Spleen (tissue), 11 donors: Measurements from ENCODE around the gene SCG5. TPM values are rescaled to one million over a fixed set of nuclear protein-coding genes. Genes with fewer than 3 reads are reported as not detected.

Experiments used
- DNase-seq: peaks from one replicate; pipeline ENCODE4 v3.0.0-alpha.2; 2020
- H3K27ac ChIP-seq, 8 donors: fragments of 200-600 bp; sonication (generic) in 7 of 8; 1 replicate in 4 of 8; 2 replicates in 4 of 8; pipeline versions ENCODE4 v1.5.0 to v1.8.0; 2016 to 2021; ENCODE audit warnings: inconsistent platforms in 4 of 8, mild to moderate bottlenecking in 4 of 8, moderate library complexity in 1 of 8
- H3K27me3 ChIP-seq, 7 donors: fragments of 200-600 bp; sonication (generic) in 6 of 7; replicated peaks in 1 of 7; 1 replicate in 4 of 7; 2 replicates in 3 of 7; pipeline versions ENCODE4 v1.5.0 to v1.8.0; 2016 to 2021; ENCODE audit warnings: inconsistent platforms in 3 of 7, mild to moderate bottlenecking in 1 of 7
- H3K36me3 ChIP-seq, 6 donors: fragments of 200-600 bp; sonication (generic) in 5 of 6; 1 replicate in 4 of 6; 2 replicates in 2 of 6; pipeline versions ENCODE4 v1.5.0 to v1.8.0; 2016 to 2021; ENCODE audit warnings: inconsistent platforms in 2 of 6
- H3K4me1 ChIP-seq, 6 donors: fragments of 200-600 bp; sonication (generic) in 5 of 6; 1 replicate in 3 of 6; 2 replicates in 3 of 6; pipeline versions ENCODE4 v1.5.0 to v1.8.0; 2016 to 2021; ENCODE audit warnings: inconsistent platforms in 3 of 6
- H3K4me3 ChIP-seq, 8 donors: fragments of 200-600 bp; sonication (generic) in 7 of 8; 1 replicate in 4 of 8; 2 replicates in 4 of 8; pipeline versions ENCODE4 v1.5.0 to v1.8.0; 2016 to 2021; ENCODE audit warnings: inconsistent platforms in 4 of 8, mild to moderate bottlenecking in 4 of 8, moderate library complexity in 2 of 8
- H3K9me3 ChIP-seq, 8 donors: fragments of 200-600 bp; sonication (generic) in 7 of 8; 1 replicate in 4 of 8; 2 replicates in 4 of 8; pipeline versions ENCODE4 v1.5.0 to v1.8.0; 2016 to 2021; ENCODE audit warnings: inconsistent platforms in 4 of 8
- POLR2A ChIP-seq, 3 donors: fragments of 450-650 bp; IDR thresholded peaks; one replicate each; pipeline ENCODE4 v1.5.1; 2017; ENCODE audit warnings: antibody characterized with exemption in 3 of 3, mild to moderate bottlenecking in 1 of 3
- POLR2AphosphoS5 ChIP-seq, 3 donors: sonication (generic); formaldehyde crosslinking; IDR thresholded peaks; one replicate each; pipeline ENCODE4 v1.5.1; 2017; ENCODE audit warnings: antibody characterized with exemption in 3 of 3
- WGBS, 5 donors: extraction: QIAGEN DNeasy Blood & Tissue Kit in 3 of 5; methylation state at CpG; one replicate each; pipeline versions ENCODE4 v1.1.5 to v1.1.7; 2013 to 2018; 5-methylcytosine and 5-hydroxymethylcytosine counted together
- intact Hi-C: fragments of 100-400 bp; cut with DNase I; formaldehyde crosslinking; loops from one replicate; pipeline ENCODE4 v1.15.0; 2023; ENCODE audit warnings: low total_unique reads
- polyA plus RNA-seq, 3 donors: library from polyadenylated mRNA; stranded (reverse); fragments of 200-250 nt; gene quantifications; one replicate each; pipeline ENCODE4 v1.2.1, GENCODE V29; 2013
- total RNA-seq, 7 donors: library from RNA; depleted of rRNA in 3 of 7; stranded (reverse); fragments of >200 nt in 3 of 7; fragmentation: NEBNext Ultra II Directional in 4 of 7; extraction: Animal tissue kit (Norgen Biotek cat#: 25700) in 4 of 7; gene quantifications; one replicate each; pipeline versions ENCODE4 v1.1.0 to v1.2.1, GENCODE V29; 2016 to 2021
- TF ChIP-seq, protein P1 (sequence below), 11 experiments: fragments of 200-600 bp in 7 of 11; fragments of 450-650 bp in 4 of 11; sonication (generic) in 4 of 11; IDR thresholded peaks in 8 of 11; conservative IDR thresholded peaks in 3 of 11; 1 replicate in 7 of 11; 2 replicates in 4 of 11; pipeline versions ENCODE4 v1.4.0 to v1.8.0; 2016 to 2021; ENCODE audit warnings: antibody characterized with exemption in 11 of 11, inconsistent platforms in 4 of 11, mild to moderate bottlenecking in 1 of 11
- donor health status: healthy with polysubstance abuse.
- donor health status: DM: no; HTN: no; CAD: no; lungs with moderate emphysema.
- donor health status: DM: no; HTN: no; CAD: no.
- donor health status: Bipolar disorder and iron deficiency.
- donor health status: healthy.
- donor health status: DM: no; HTN: no; CAD: no.
- donor health status: DM: yes; HTN: yes; CAD: no.

Gene SCG5
- total and polyA plus RNA-seq, 10 donors: 0.54 to 2.4 (median 1.2) TPM; not detected in 5

DNA sequence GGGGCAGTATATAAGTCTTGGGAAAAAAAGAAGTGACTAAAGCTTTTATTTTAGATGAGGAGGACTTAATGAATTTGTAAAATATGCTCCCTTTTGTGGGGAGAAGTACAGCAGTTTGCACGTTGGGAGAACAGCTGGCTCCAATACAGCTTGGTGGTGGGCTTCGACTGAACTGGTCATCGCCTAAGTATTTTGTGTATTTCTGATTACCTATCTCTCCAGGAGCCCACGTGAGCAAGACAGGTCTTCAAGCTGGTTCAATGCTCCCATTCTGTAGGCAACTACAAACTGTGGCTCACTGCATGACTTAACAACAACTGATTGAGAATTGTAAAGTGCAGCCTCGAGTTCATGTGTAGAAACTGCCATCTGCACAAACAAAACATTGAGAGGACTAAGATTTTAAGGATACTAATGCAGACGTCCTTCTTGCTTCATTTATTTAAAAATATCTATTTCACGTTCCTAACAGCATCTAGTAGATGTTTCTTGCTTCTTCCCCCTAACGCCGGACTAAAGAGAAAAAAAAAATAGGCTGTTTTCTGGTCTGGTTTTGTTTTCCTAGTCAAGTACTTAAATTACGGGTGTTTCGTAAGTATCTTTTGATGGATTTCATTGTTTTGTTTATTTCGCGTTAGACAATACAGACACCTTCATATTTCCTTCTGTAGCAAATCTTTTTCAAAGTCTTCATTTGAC is 74.9 kb downstream of the SCG5 start:
- peaks cover 19 to 36% (median 30%) of the 10 kb centered on the region in 6 donors for H3K4me1 ChIP-seq
- DNase-seq: no peak
- no peaks in the 10 kb centered on the region for H3K9me3 ChIP-seq
- WGBS, 5 donors: 16 to 34% (median 23%) methylated on average over 13 of the region's 13 CpGs
- no peak for TF ChIP-seq POLR2AphosphoS5 (IDR thresholded peaks at IDR 0.05)
- TF ChIP-seq, protein P1, sequence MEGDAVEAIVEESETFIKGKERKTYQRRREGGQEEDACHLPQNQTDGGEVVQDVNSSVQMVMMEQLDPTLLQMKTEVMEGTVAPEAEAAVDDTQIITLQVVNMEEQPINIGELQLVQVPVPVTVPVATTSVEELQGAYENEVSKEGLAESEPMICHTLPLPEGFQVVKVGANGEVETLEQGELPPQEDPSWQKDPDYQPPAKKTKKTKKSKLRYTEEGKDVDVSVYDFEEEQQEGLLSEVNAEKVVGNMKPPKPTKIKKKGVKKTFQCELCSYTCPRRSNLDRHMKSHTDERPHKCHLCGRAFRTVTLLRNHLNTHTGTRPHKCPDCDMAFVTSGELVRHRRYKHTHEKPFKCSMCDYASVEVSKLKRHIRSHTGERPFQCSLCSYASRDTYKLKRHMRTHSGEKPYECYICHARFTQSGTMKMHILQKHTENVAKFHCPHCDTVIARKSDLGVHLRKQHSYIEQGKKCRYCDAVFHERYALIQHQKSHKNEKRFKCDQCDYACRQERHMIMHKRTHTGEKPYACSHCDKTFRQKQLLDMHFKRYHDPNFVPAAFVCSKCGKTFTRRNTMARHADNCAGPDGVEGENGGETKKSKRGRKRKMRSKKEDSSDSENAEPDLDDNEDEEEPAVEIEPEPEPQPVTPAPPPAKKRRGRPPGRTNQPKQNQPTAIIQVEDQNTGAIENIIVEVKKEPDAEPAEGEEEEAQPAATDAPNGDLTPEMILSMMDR (IDR thresholded peaks at IDR 0.05 in 8 of 11, conservative IDR thresholded peaks at IDR 0.05 in 3 of 11): no peak
- TF ChIP-seq POLR2A (IDR thresholded peaks at IDR 0.05): no peak
- intact Hi-C loops: no loop called here
- no peaks in the 10 kb centered on the region for H3K36me3 ChIP-seq
- H3K27ac ChIP-seq: no peak overlapping the region
- peaks cover 8 to 98% (median 59%) of the 10 kb centered on the region in 7 donors for H3K27me3 ChIP-seq
- peak overlapping the region in 1 of 8 donors; percentile 61 for H3K4me3 ChIP-seq

DNA sequence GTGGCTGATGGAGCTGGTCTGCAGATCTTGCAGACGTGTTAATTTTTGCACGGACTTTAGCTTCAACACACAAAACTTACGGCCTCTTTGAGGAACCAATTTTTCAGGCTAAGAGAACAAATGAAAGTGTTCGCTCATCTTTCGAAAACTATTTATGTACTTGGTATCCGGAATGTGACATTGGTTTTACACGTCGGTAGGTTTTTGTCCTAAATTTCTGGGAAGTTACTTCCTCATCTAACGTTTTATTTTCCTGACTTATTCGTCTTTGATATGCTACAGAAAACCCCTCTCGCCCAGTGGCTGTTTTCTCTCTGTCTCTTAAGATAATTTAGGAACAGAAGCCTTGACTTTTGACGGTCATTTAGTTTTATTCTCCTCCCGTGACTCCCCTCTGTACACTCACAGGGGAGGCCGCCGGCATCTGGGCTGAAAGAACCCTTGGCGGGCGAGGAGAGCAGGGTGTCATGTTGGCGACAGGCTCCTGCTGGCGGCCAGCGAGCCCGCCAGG is 75.5 kb downstream of the SCG5 start:
- no peak for TF ChIP-seq POLR2AphosphoS5 (IDR thresholded peaks at IDR 0.05)
- TF ChIP-seq POLR2A (IDR thresholded peaks at IDR 0.05): no peak
- TF ChIP-seq, protein P1 (IDR thresholded peaks at IDR 0.05 in 8 of 11, conservative IDR thresholded peaks at IDR 0.05 in 3 of 11): no peak
- Histone ChIP-seq H3K4me3 (peak overlapping the region in 7 of 8 donors; percentile 14 to 61 (median 26)), H3K27me3 (peaks cover 8 to 96% (median 59%) of the 10 kb centered on the region in 7 donors), H3K9me3 (no peaks in the 10 kb centered on the region), H3K27ac (no peak overlapping the region), H3K36me3 (no peaks in the 10 kb centered on the region), H3K4me1 (peaks cover 19 to 36% (median 30%) of the 10 kb centered on the region in 6 donors)
- DNase-seq: no peak
- WGBS, 5 donors: 3 to 9% (median 4%) methylated on average over 17 to 21 of the region's 21 CpGs
- intact Hi-C loops: no loop called here

DNA sequence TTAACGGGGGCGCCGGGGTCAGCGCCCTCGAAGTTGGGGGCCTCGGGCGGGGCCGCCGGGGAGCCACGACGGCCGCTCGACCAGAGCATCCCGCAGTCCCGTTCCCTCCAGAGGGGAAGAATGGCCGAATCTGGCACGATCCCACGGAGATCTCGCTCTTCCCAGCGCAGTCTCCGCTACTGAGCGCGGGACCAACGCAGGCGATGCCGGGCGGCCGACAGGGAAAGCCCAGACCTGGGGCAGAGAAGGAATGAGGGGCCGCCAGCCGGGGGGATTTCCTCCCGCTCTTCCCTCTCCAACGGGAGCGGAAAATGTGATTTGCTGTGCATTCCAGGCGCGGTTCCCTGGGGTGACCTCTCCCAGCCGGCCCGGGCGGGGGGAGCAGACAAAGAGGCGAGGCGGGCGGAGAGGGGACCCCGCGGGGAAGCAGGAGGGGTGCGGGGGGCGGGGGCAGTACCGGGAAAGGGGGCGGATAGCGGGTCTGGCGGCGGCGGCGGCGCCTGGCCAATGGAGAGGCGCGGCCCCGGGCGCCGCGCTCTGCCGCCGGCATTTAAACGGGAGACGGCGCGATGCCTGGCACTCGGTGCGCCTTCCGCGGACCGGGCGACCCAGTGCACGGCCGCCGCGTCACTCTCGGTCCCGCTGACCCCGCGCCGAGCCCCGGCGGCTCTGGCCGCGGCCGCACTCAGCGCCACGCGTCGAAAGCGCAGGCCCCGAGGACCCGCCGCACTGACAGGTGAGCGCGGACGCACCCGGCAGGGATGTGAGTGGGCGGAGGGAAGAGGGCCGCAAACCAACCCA is 76.1 kb downstream of the SCG5 start, which contains the start of gene GREM1:
Gene GREM1 (plus strand): TSS at position 579 of the 801 bp plus-strand sequence. CDS start 12,687 bp downstream, outside the sequence.
- TF ChIP-seq POLR2AphosphoS5 (IDR thresholded peaks at IDR 0.05) (no peak), POLR2A (IDR thresholded peaks at IDR 0.05) (no peak)
- TF ChIP-seq, protein P1 (IDR thresholded peaks at IDR 0.05 in 8 of 11, conservative IDR thresholded peaks at IDR 0.05 in 3 of 11): no peak
- H3K4me3 ChIP-seq: peak within 1 kb of the TSS in 7 of 8 donors; percentile 14 to 61 (median 26)
- no peak within 1 kb of the TSS for H3K27ac ChIP-seq
- intact Hi-C loops: no loop called here
- 1 to 14% (median 3%) methylated on average over 37 to 99 of the region's 99 CpGs for WGBS, 5 donors
- H3K36me3 ChIP-seq: no peaks in the 10 kb centered on the region
- H3K27me3 ChIP-seq: peaks cover 8 to 89% (median 59%) of the 10 kb centered on the region in 7 donors
- no peak for DNase-seq
- peaks cover 19 to 36% (median 30%) of the 10 kb centered on the region in 6 donors for H3K4me1 ChIP-seq
- H3K9me3 ChIP-seq: no peaks in the 10 kb centered on the region
